Spleen (tissue), 7 donors: ENCODE data around the gene DOCK1.

Experiments
- CTCF ChIP-seq, 11 experiments: fragments of 200-600 bp in 7 of 11; fragments of 450-650 bp in 4 of 11; sonication (generic) in 4 of 11; IDR thresholded peaks in 8 of 11; conservative IDR thresholded peaks in 3 of 11; 1 replicate in 7 of 11; 2 replicates in 4 of 11; pipeline versions ENCODE4 v1.4.0 to v1.8.0; 2016 to 2021; ENCODE audit warnings: antibody characterized with exemption in 11 of 11, inconsistent platforms in 4 of 11, mild to moderate bottlenecking in 1 of 11
- POLR2A ChIP-seq, 3 donors: fragments of 450-650 bp; IDR thresholded peaks; one replicate each; pipeline ENCODE4 v1.5.1; 2017; ENCODE audit warnings: antibody characterized with exemption in 3 of 3, mild to moderate bottlenecking in 1 of 3
- donor health status: DM: no; HTN: no; CAD: no; lungs with moderate emphysema.
- donor health status: DM: no; HTN: no; CAD: no.
- donor health status: DM: no; HTN: no; CAD: no.

GRCh38 chr10:127236266-127236665 lies 331.0 kb downstream of the DOCK1 start:
- TF ChIP-seq POLR2A (IDR thresholded peaks at IDR 0.05) (no peak), CTCF (IDR thresholded peaks at IDR 0.05 in 8 of 11, conservative IDR thresholded peaks at IDR 0.05 in 3 of 11) (no peak)
